Hippocampal formation (tissue), 2 donors: ENCODE results near the gene CABYR.
"Not testable (repeated sequence)": the region's sequence is repeated elsewhere in the genome, so short reads cannot be mapped to it uniquely, and the experiment has no call there.

Experiments
- DNase-seq, 2 donors: peaks; one replicate each; lab custom pipeline; 2025; lab: John Stamatoyannopoulos, UW

CABYR gene

GRCh38 chr18:24128700-24129099 is 10.2 kb upstream of the CABYR start:
- DNase-seq = no peak

GRCh38 chr18:24130494-24130893 is 8.4 kb upstream of the CABYR start:
- DNase-seq = no peak

DNA sequence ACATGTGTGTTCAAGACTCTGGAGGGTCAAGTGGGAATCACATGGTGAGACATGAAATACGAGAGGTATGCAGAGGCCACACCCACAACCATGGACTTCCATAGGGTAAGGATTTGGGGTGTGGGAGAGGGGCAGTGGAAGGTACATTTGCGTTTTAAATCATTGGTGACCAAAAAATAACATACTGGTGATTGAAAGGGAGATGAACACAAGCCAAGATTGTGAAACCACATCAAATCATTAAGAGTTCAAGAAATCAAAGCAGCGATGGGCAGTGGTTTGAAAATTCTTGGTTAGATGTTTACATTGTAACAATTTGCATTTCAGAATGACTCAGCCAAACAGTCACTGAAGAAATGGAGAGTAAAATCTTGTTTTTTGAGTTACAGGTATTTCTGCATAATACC is 1.9 kb upstream of the CABYR start:
- DNase-seq = no peak

DNA sequence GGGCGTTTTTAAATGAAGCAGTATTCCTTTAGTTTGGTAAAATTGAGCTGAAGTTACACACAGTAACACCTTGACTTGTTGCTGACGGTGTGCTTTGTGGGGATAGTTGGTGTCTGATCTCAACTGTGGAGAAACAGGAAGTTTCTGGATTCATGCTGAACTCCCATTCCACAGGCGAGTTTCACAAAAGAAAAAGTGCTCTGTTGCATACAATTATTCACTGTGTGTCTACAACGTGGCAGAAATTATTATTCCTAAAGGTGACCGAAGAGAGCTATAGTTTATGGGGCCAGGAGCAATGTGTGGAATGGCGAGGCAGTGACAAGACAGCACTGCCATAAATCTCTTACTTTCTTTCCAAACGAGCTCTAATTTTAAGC is 463 bp upstream of the CABYR start:
- DNase-seq = no peak

GRCh38 chr18:24140697-24141096 is 1.8 kb downstream of the CABYR start:
- DNase-seq = no peak

GRCh38 chr18:24142376-24142775 is 3.5 kb downstream of the CABYR start:
- no peak for DNase-seq

GRCh38 chr18:24149591-24149990 is 10.7 kb downstream of the CABYR start:
- not testable (repeated sequence) for DNase-seq

GRCh38 chr18:24153397-24153796 is 14.5 kb downstream of the CABYR start:
- no peak for DNase-seq

- no peak for DNase-seq
Measured at GRCh38 chr18:24157855-24158254, 19.0 kb downstream of the CABYR start.

GRCh38 chr18:24160086-24160485 is 21.2 kb downstream of the CABYR start:
- DNase-seq = no peak

GRCh38 chr18:24161304-24161703 is 22.4 kb downstream of the CABYR start:
- no peak for DNase-seq

DNA sequence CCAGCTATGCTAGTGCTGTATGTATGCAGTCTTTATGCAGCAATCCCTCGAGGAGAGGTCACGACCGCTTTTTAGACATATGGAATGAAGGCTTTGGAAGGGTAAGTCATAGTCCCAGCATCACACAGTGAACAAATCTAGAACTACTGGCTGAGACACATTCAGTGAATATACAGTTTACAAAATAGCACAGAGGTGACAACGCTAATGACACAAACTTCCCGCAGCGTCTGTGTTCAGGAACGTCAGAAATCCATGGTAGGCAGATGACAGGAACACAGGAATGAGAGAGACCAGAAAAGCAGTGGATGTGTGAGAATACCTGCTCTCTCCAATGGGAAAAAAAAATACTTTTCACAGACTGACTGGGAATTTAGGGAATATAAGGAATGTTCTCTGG is 29.6 kb downstream of the CABYR start:
- DNase-seq = no peak

- DNase-seq = no peak
Measured at GRCh38 chr18:24170360-24170759, 31.5 kb downstream of the CABYR start.

DNA sequence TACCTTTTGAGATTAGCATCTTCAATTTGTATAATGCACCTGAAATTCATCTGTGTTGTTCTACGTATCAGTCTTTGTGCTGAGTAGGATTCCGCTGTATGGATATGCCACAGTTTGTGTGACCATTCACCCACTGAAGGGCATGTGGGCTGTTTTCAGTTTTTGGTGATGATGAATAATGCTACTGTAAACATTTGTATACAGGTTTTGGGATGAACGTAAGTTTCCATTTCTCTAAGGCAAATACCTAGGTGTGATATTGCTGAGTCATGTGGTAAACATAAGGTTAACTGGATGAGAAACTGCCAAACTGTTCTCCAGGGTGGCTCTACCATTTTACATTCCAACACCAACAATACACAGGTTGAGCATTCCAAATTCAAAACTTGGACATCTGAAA is 35.1 kb downstream of the CABYR start:
- no peak for DNase-seq

DNA sequence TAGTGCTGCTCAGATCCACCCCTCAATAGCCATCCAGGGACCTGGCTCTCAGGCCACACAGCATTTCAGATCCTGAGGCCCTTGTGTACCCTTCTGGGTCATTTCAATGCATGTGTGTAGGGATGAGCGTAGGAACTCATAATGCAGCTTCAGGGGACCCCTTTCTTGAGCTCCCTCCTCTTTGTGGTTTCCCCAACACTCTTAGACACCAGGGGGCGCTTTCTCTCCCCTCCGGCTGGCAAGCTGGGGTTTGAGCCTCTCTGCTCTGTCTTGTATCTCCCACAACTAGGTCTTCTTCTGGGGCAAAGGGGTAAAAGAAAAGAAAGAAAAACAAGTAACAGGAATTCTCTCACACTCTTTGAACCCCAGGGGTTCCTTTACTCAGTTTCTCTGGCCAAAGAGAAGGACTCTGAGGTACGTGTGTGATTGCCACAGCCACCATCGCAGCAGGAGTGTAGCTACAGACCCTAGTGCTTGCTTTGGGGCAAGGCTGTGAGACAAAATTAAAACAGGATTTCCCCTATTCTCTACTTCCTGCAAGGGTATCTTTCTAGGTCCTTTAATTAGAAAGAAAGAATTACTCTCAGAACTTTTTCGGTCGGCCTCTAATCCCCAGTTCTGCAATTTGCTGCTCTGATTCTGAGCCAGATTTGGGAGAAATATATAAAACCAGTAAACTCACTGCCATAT is 38.0 kb downstream of the CABYR start:
- peak; percentile 67 to 69 for DNase-seq

DNA sequence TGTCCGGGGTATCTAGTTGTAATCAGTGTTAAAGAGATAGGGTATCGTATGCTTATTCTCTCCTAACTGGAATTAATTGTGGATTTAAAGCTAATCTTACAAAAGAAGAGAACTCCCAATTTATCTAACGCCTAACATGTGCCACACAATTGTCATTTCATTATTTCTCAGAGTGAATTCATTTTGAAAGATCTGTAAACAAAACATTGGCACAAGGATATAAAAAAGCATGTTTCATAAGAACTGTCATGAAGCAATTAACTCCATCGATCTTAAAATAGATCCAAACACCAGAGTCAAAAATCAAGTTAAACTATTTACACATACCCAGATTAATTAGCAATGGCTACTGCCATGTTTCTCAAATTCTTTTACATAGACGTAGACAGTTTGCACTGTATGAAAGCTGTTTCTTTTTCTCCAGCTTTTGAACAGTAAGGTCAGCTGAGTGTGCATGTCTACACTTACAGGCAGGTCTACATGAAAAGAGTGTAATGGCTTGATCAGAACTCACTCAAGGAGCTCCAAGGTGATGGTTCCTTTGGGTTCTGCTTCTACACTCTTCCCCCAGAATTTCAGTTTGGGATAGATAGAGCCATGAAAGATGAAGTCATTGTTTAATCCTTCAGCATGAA is 38.8 kb downstream of the CABYR start:
- DNase-seq = no peak

DNA sequence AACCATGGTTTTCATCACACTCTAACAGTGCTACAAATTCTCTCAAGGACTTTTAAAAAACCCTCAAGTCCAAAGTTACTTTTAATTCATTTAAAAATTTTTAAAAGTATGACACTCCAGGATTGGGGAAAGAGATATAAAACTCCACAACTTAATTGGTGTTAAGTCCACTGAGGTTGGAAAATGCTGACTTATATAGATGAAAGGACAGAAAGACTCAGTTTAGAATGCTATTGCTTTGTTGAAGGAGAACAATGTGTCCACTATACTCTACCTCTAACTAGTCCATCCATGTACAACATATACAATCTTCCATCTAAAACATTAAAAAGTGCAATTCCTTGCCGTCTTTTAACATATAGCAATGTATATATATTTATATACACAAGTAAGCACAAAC is 41.2 kb downstream of the CABYR start:
- DNase-seq = no peak

- no peak for DNase-seq
Measured at GRCh38 chr18:24181806-24182205, 42.9 kb downstream of the CABYR start.

DNA sequence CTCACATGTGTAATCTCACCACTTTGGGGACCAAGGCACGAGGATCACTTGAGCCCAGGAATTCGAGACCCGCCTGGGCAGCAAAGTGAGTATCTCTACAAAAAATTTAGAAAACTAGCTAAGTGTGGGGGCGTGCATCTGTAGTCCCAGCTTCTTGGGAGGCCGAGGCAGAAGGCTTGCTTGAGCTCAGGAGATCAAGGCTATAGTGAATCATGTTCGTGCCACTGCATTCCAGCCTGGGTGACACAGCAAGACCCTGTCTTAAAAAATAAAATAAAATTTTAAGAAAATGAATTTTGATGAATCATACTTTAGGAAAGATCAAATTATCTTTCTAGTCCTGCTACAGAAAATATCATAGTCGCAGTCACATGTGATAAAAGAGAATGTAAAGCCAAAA is 46.9 kb downstream of the CABYR start:
- DNase-seq = no peak

- no peak for DNase-seq
Measured at GRCh38 chr18:24187049-24187448, 48.2 kb downstream of the CABYR start.

- DNase-seq = no peak
Measured at GRCh38 chr18:24187689-24188088, 48.8 kb downstream of the CABYR start.

- peak in 1 of 2 donors; percentile 41 for DNase-seq
Measured at GRCh38 chr18:24188120-24188519, 49.3 kb downstream of the CABYR start.

DNA sequence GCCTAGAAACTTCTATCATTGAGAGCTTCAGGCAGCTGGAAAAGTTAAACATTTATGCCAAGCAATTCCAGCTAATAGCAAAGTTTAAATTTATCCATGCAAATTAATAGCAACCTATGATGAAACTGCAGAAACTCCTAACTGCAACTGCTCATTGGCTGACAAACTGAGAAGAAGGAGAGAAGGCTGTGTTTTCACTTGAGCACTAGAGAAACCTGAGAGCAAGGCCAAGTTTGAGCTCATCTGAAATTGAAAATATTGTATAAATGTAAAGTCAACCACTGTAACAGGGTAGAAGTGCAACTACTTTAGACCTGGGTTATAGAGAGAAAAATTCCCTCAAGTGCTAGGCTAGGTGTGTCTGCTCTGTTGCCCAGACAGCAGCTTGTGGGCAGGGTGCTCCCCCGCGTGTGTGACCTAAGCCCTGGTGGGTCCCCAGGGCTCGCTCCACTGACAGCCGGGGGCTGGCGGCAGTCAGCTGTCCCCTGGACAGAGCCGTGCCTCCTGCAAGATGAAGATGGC is 50.2 kb downstream of the CABYR start:
- no peak for DNase-seq
